A673 (cell line): ENCODE measurements around the gene ENTREP1. TPM values are rescaled to one million over a fixed set of nuclear protein-coding genes. Genes with fewer than 3 reads are reported as not detected.
A peak's percentile ranks its signal among the peaks of the same experiment; 100 is the strongest.

ENCODE experiments used
- BruUV-seq: library from RNA; stranded (reverse); fragments of 400-500 nt; replicated peaks from 2 replicates; lab custom pipeline; 2021; lab: Mats Ljungman, UMichigan
- CTCF ChIA-PET: fragments of 300-600 bp; sonication (Branson Sonifier 250); formaldehyde crosslinking; loops from one replicate; lab custom pipeline; 2022; ENCODE audit warnings: antibody characterized with exemption; lab: Charles Lee
- POLR2A ChIA-PET: fragments of 300-600 bp; sonication (Branson Sonifier 250); formaldehyde crosslinking; loops from one replicate; lab custom pipeline; 2022; ENCODE audit warnings: antibody characterized with exemption; ENCODE audit not compliant: low non-redundant PET; lab: Charles Lee
- DNase-seq: peaks from one replicate; pipeline ENCODE4 v3.0.0-alpha.2; 2015; ENCODE audit warnings: low spot score
- H3K27ac ChIP-seq: fragments of 200-600 bp; sonication (generic); 2 replicates; pipeline ENCODE4 v1.5.1; 2016; ENCODE audit warnings: mixed run types, low read depth, mild to moderate bottlenecking, mixed read lengths, antibody characterized with exemption, low read length; ENCODE audit not compliant: poor library complexity, severe bottlenecking
- H3K27me3 ChIP-seq: fragments of 200-600 bp; sonication (generic); replicated peaks from 2 replicates; pipeline ENCODE4 v1.6.1; 2017; ENCODE audit warnings: mixed run types, low read depth, mild to moderate bottlenecking, mixed read lengths, antibody characterized with exemption, low read length; ENCODE audit not compliant: insufficient read depth, poor library complexity
- H3K36me3 ChIP-seq: fragments of 200-600 bp; sonication (generic); 2 replicates; pipeline ENCODE4 v1.6.1; 2016; ENCODE audit warnings: mixed run types, mild to moderate bottlenecking, mixed read lengths, antibody characterized with exemption, low read length; ENCODE audit not compliant: insufficient read depth, poor library complexity, severe bottlenecking
- H3K4me1 ChIP-seq: fragments of 200-600 bp; sonication (generic); 2 replicates; pipeline ENCODE4 v1.6.1; 2017; ENCODE audit warnings: mixed run types, mild to moderate bottlenecking, mixed read lengths, antibody characterized with exemption, low read length; ENCODE audit not compliant: insufficient read depth, poor library complexity, severe bottlenecking
- H3K4me3 ChIP-seq: fragments of 200-600 bp; sonication (generic); 2 replicates; pipeline ENCODE4 v1.5.1; 2016; ENCODE audit warnings: low read depth, mixed run types, mild to moderate bottlenecking, mixed read lengths, low read length; ENCODE audit not compliant: poor library complexity, severe bottlenecking
- H3K9me3 ChIP-seq: fragments of 200-600 bp; sonication (generic); 2 replicates; pipeline ENCODE4 v1.6.1; 2016; ENCODE audit warnings: mixed run types, low read depth, mild to moderate bottlenecking, mixed read lengths, antibody characterized with exemption, low read length; ENCODE audit not compliant: poor library complexity, severe bottlenecking
- EZH2 ChIP-seq: fragments of 200-600 bp; sonication (generic); IDR thresholded peaks from 2 replicates; pipeline ENCODE4 v1.6.1; 2017; ENCODE audit warnings: borderline replicate concordance, low read depth, mild to moderate bottlenecking, mixed read lengths, antibody characterized with exemption, low read length; ENCODE audit not compliant: poor library complexity, severe bottlenecking
- intact Hi-C: fragments of 100-400 bp; cut with micrococcal nuclease; formaldehyde crosslinking; loops from one replicate; pipeline ENCODE4 v1.10.0; 2022; ENCODE audit not compliant: unreplicated experiment
- total RNA-seq: library from RNA; stranded (reverse); gene quantifications from 2 replicates; pipeline ENCODE4 v1.2.3, GENCODE V29; 2021
- TF ChIP-seq, protein P1 (sequence below): fragments of 300-800, 200-600 bp; sonication (generic); conservative IDR thresholded peaks from 2 replicates; pipeline ENCODE4 v1.5.1; 2017; ENCODE audit warnings: low read depth, mild to moderate bottlenecking, antibody characterized with exemption, low read length, moderate library complexity, mixed read lengths

Gene ENTREP1
- total RNA-seq, 1 experiment from 2014 or later = not detected

DNA sequence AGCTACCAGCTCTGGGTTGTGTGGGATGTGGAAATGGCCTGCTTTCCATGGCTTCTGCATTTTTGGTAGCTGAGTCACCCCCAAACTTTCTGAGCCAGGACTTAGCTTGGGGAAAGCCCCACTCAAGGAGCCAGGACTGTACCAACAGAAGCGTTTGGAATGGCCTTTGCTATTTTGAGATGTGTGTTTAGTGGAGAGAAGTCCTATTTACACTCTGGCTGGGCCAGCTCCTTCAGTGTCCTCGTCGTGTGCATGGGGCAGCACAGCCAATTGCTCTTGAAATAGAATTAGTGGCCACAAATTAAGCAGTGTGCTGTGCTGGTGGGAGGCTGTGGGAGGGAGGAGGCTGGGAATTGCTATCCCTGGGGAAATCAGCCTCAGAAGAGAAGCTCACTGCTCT lies 51.6 kb downstream of the ENTREP1 start:
- POLR2A ChIA-PET = interaction anchor here (0.6 kb wide), 1 partner anchor 14 kb away, joined by 6 read pairs; no protein-coding TSS in a partner anchor
- Histone ChIP-seq H3K27ac (no peak overlapping the region), H3K36me3 (no peaks in the 10 kb centered on the region), H3K4me3 (no peak overlapping the region), H3K27me3 (no peaks in the 10 kb centered on the region), H3K4me1 (no peaks in the 10 kb centered on the region), H3K9me3 (no peaks in the 10 kb centered on the region)
- DNase-seq = peak; percentile 21
- TF ChIP-seq, protein P1, sequence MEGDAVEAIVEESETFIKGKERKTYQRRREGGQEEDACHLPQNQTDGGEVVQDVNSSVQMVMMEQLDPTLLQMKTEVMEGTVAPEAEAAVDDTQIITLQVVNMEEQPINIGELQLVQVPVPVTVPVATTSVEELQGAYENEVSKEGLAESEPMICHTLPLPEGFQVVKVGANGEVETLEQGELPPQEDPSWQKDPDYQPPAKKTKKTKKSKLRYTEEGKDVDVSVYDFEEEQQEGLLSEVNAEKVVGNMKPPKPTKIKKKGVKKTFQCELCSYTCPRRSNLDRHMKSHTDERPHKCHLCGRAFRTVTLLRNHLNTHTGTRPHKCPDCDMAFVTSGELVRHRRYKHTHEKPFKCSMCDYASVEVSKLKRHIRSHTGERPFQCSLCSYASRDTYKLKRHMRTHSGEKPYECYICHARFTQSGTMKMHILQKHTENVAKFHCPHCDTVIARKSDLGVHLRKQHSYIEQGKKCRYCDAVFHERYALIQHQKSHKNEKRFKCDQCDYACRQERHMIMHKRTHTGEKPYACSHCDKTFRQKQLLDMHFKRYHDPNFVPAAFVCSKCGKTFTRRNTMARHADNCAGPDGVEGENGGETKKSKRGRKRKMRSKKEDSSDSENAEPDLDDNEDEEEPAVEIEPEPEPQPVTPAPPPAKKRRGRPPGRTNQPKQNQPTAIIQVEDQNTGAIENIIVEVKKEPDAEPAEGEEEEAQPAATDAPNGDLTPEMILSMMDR = no peak
- TF ChIP-seq EZH2 = no peak
- CTCF ChIA-PET = interaction anchor here (0.6 kb wide), 1 partner anchor 218 kb away, joined by 4 read pairs; no protein-coding TSS in a partner anchor
- intact Hi-C loops = no loop called here
- no TSS peak for BruUV-seq

DNA sequence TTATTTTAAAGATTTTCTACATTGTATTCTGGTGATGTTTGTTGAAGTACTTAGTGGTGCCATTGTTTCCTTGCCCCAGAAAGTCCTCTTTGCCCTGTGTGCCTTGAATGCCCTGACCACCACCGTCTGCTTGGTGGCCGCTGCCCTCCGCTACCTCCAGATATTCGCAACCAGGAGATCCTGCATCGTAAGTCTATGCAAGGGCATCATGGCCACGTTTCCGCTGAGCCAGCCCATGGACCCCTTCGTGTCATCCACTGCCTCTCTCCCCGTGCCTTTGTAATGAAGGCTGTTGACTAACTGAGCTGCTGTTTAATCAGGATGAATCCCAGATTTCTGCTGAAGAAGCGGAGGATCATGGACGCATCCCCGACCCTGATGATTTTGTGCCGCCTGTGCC lies 52.3 kb downstream of the ENTREP1 start:
- Histone ChIP-seq H3K27ac (no peak overlapping the region), H3K27me3 (peaks cover 4% of the 10 kb centered on the region), H3K9me3 (no peaks in the 10 kb centered on the region), H3K4me3 (no peak overlapping the region), H3K4me1 (no peaks in the 10 kb centered on the region), H3K36me3 (no peaks in the 10 kb centered on the region)
- CTCF ChIA-PET = no interaction called here
- POLR2A ChIA-PET = no interaction called here
- DNase-seq = no peak
- no TSS peak for BruUV-seq
- intact Hi-C loops = no loop called here
- TF ChIP-seq EZH2 = no peak
- TF ChIP-seq, protein P1 = no peak

DNA sequence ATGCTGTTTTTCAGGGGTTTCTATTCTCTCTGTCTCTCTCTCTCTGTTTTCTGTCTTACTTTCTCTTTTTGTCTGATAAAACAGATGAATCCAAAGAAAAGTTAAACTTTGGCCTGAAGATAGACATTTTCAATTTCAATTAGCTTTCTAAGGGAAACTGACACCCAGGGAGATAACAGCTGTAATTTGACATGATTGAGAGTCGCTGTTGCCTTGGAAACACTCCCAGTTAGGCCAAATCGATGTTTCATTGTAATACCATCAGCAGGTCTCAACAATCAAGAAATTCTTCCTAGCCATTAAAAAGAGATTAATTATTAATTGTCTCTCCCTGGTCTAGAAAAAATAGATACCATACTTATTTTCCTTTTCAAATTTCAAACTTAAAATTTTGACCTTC lies 53.0 kb downstream of the ENTREP1 start:
- no TSS peak for BruUV-seq
- POLR2A ChIA-PET = no interaction called here
- Histone ChIP-seq H3K27ac (no peak overlapping the region), H3K4me1 (no peaks in the 10 kb centered on the region), H3K27me3 (peaks cover 11% of the 10 kb centered on the region), H3K9me3 (no peaks in the 10 kb centered on the region), H3K4me3 (no peak overlapping the region), H3K36me3 (no peaks in the 10 kb centered on the region)
- intact Hi-C loops = no loop called here
- no peak for DNase-seq
- TF ChIP-seq, protein P1 = no peak
- TF ChIP-seq EZH2 = no peak
- CTCF ChIA-PET = no interaction called here
